Endometrial microvascular endothelial cells (primary cell): ENCODE measurements around the gene LRP1. TPM values are rescaled to one million over a fixed set of nuclear protein-coding genes. Genes with fewer than 3 reads are reported as not detected.

Experiments used
- in situ Hi-C: cut with HindIII; loops from 2 replicates; pipeline ENCODE4 v1.10.0; 2017; ENCODE audit warnings: low sequenced_read_pairs, low pct_unique_long_range_greater_than_20kb; ENCODE audit errors: inconsistent ontology term
- total RNA-seq: library from RNA; depleted of rRNA; stranded (reverse); fragments of >200 nt; gene quantifications from one replicate; pipeline ENCODE4 v1.2.3, GENCODE V29; 2015; ENCODE audit errors: inconsistent ontology term

LRP1 gene
- total RNA-seq, 1 donor from 2014 or later = 3.1 TPM

GRCh38 chr12:57198329-57198728 lies 70.0 kb downstream of the LRP1 start:
- in situ Hi-C loops = no loop called here

GRCh38 chr12:57199191-57199590 lies 70.9 kb downstream of the LRP1 start:
- in situ Hi-C loops = no loop called here

GRCh38 chr12:57200497-57200896 lies 72.2 kb downstream of the LRP1 start:
- in situ Hi-C loops = no loop called here

GRCh38 chr12:57201219-57201618 lies 72.9 kb downstream of the LRP1 start:
- in situ Hi-C loops = no loop called here

- in situ Hi-C loops = no loop called here
Measured at GRCh38 chr12:57201631-57202030, 73.3 kb downstream of the LRP1 start.

- in situ Hi-C loops = no loop called here
Measured at GRCh38 chr12:57202321-57202720, 74.0 kb downstream of the LRP1 start.

GRCh38 chr12:57203201-57203600 lies 74.9 kb downstream of the LRP1 start:
- in situ Hi-C loops = no loop called here

- in situ Hi-C loops = no loop called here
Measured at GRCh38 chr12:57203791-57204190, 75.5 kb downstream of the LRP1 start.

- in situ Hi-C loops = no loop called here
Measured at GRCh38 chr12:57204454-57204853, 76.2 kb downstream of the LRP1 start.

GRCh38 chr12:57205186-57205585 lies 76.9 kb downstream of the LRP1 start:
- in situ Hi-C loops = no loop called here

- in situ Hi-C loops = no loop called here
Measured at GRCh38 chr12:57205931-57206330, 77.6 kb downstream of the LRP1 start.

- in situ Hi-C loops = no loop called here
Measured at GRCh38 chr12:57207731-57208630, 79.7 kb downstream of the LRP1 start.

GRCh38 chr12:57208631-57209282 lies 80.5 kb downstream of the LRP1 start:
- in situ Hi-C loops = no loop called here

- in situ Hi-C loops = no loop called here
Measured at GRCh38 chr12:57209916-57210315, 81.6 kb downstream of the LRP1 start.

- in situ Hi-C loops = no loop called here
Measured at GRCh38 chr12:57210461-57210860, 82.2 kb downstream of the LRP1 start.

GRCh38 chr12:57210926-57211692 lies 82.8 kb downstream of the LRP1 start:
- in situ Hi-C loops = no loop called here

GRCh38 chr12:57211791-57212700 lies 83.8 kb downstream of the LRP1 start:
- in situ Hi-C loops = no loop called here

GRCh38 chr12:57212701-57213057 lies 84.4 kb downstream of the LRP1 start:
- in situ Hi-C loops = no loop called here
